AG04450 (cell line): Measurements from ENCODE around the gene GPATCH1. TPM values are rescaled to one million over a fixed set of nuclear protein-coding genes. Genes with fewer than 3 reads are reported as not detected.

ENCODE experiments used
- CTCF ChIA-PET: fragments of 300-600, 350-600 bp; formaldehyde crosslinking; extraction: SDS; loops from one replicate; lab custom pipeline; 2022; ENCODE audit warnings: antibody characterized with exemption, inconsistent platforms; lab: Charles Lee
- POLR2A ChIA-PET: fragments of 350-600 bp; formaldehyde crosslinking; extraction: SDS; loops from one replicate; lab custom pipeline; 2021; ENCODE audit warnings: antibody characterized with exemption, inconsistent platforms; lab: Yijun Ruan, JAX
- DNase-seq: peaks from one replicate; pipeline ENCODE4 v3.0.0-alpha.2; 2011; ENCODE audit warnings: low read depth, low spot score
- H3K27ac ChIP-seq: one replicate; pipeline ENCODE4 v1.5.1; 2012; ENCODE audit warnings: low read depth, low read length, control low read depth
- H3K27me3 ChIP-seq: one replicate; pipeline ENCODE4 v1.6.0; 2012; ENCODE audit warnings: low read length; ENCODE audit not compliant: control insufficient read depth, insufficient read depth
- H3K4me3 ChIP-seq: 2 replicates; pipeline ENCODE4 v1.5.1; 2011; ENCODE audit warnings: mild to moderate bottlenecking, low read depth, low read length, control low read depth
- H3K9me3 ChIP-seq: 2 replicates; pipeline ENCODE4 v1.5.1; 2012; ENCODE audit warnings: low read length; ENCODE audit not compliant: control insufficient read depth, insufficient read depth
- polyA plus RNA-seq: library from polyadenylated mRNA; depleted of rRNA; stranded (reverse); fragments of >200 nt; gene quantifications from 2 replicates; pipeline ENCODE4 v1.2.3, GENCODE V29; 2011
- TF ChIP-seq, protein P1 (sequence below): IDR thresholded peaks from 2 replicates; pipeline ENCODE4 v1.5.1; 2011; ENCODE audit warnings: low read depth, low read length, control low read depth, inconsistent platforms

Gene GPATCH1
- polyA plus RNA-seq, 1 experiment, result 7.9 TPM

DNA sequence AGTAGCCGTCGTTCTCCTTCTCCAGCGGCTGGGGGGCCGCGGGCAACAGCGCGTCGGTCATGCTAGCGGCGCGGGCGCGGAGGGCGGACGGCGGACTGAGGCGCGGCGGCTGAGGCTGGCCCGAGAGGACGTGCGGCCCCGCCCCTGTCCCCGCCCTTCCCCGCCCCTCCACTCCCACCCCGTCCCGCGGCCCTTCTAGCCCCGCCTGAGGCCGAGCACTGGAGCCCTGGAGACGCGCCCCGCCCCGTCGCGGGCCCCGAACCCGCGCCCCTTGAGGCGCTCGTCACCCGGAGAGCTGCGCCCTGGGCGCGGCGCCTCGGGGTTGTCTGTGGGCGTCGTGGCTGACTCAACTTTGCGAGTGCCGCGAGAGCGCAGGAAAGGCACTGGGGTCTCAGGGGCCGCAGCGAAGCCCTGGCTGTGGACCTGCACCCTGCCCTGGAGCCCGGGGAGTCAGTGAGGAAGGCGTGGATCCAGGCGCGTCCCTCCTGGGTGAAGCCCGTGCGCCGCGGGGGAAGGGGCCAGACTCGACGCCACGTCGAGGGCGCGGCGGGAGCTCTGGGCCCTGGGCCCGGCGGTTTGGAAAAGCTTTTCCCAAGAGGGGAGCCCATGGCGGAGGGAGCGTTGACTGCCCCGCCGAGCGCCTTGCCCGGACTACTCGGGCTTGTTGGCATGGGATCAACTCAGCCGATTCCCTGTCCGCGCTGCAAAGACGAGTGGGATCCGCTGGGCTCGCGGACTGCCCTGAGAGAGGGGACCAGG lies 16.0 kb upstream of the GPATCH1 start, which contains the start of gene RHPN2:
RHPN2 (minus strand) TSS at position 97 of the 759 bp plus-strand sequence; CDS start at position 61, 36 bp downstream.
- Histone ChIP-seq H3K27me3 (peaks cover 12% of the 10 kb centered on the region), H3K4me3 (peak within 1 kb of the TSS; percentile 61), H3K9me3 (no peaks in the 10 kb centered on the region; the same call in 1 of the 2 replicates), H3K27ac (no peak within 1 kb of the TSS)
- TF ChIP-seq, protein P1, sequence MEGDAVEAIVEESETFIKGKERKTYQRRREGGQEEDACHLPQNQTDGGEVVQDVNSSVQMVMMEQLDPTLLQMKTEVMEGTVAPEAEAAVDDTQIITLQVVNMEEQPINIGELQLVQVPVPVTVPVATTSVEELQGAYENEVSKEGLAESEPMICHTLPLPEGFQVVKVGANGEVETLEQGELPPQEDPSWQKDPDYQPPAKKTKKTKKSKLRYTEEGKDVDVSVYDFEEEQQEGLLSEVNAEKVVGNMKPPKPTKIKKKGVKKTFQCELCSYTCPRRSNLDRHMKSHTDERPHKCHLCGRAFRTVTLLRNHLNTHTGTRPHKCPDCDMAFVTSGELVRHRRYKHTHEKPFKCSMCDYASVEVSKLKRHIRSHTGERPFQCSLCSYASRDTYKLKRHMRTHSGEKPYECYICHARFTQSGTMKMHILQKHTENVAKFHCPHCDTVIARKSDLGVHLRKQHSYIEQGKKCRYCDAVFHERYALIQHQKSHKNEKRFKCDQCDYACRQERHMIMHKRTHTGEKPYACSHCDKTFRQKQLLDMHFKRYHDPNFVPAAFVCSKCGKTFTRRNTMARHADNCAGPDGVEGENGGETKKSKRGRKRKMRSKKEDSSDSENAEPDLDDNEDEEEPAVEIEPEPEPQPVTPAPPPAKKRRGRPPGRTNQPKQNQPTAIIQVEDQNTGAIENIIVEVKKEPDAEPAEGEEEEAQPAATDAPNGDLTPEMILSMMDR, result no peak
- ChIA-PET POLR2A (interaction anchor here (1.0 kb wide), 1 partner anchor 13 kb away, joined by 8 read pairs; no protein-coding TSS in a partner anchor), CTCF (no interaction called here)
- no peak for DNase-seq

DNA sequence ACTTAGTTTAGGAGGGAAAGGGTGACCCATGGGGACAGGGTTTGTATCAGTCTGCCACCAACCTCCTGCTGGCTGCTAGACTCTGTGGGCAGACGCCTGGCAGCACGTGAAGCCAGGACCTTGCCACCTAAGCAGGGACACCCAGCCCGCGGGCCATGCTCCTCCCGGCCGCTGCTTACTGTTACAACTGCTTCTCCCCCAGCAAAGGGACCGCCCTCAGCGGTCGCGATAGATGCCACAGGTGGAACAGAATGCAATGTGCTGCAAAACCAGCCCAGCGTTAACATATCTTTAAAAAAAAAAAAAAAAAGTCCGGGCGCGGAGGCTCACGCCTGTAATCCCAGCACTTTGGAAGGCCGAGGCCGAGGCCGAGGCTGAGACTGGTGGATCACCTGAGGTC lies 14.4 kb upstream of the GPATCH1 start:
- Histone ChIP-seq H3K9me3 (no peaks in the 10 kb centered on the region; the same call in 1 of the 2 replicates), H3K4me3 (no peak overlapping the region), H3K27me3 (peaks cover 12% of the 10 kb centered on the region), H3K27ac (no peak overlapping the region)
- POLR2A ChIA-PET, result interaction anchor here (0.6 kb wide), 1 partner anchor 14 kb away, joined by 5 read pairs; no protein-coding TSS in a partner anchor
- CTCF ChIA-PET, result interaction anchor here (1.4 kb wide), 1 partner anchor 90 kb away, joined by 4 read pairs; no protein-coding TSS in a partner anchor
- TF ChIP-seq, protein P1, result no peak
- no peak for DNase-seq

DNA sequence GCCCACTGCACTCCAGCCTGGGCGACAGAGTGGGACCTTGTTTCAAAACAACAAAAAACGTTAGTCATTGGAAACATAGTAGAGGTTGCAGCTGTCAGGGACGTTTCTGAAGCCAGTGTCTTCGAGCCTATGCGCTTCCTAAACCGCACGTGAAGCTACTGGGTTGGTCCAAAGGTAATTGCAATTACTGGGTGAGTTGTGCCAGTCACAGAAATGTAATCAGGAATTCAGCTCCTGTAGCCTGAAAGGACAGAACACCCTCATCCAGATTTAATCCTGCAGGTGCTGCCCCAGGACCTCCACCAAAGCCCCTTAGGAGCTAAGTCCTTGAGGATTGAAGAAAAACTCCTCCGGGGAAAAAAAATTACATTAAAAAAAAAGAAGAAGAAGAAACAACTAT lies 13.9 kb upstream of the GPATCH1 start:
- POLR2A ChIA-PET, result no interaction called here

DNA sequence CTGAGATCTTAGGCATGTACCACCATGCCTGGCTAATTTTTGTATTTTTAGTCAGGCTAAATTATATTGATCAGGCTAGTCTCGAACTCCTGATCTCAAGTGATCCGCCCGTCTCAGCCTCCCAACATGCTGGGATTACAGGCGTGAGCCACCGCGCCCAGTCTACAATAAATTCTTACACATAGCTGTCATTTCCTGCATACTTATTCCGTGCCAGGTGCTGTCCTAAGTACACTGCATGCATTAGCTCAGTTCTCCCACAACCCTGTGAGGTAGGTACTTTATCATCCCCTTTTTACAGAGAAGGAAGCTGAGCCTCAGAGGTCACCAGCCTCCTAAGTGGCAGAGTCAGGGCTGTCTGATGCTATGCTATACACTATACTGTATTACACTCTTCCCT lies 9.1 kb upstream of the GPATCH1 start:
- Histone ChIP-seq H3K27ac (no peak overlapping the region), H3K4me3 (no peak overlapping the region), H3K27me3 (no peaks in the 10 kb centered on the region), H3K9me3 (no peaks in the 10 kb centered on the region)
- TF ChIP-seq, protein P1, result no peak
- CTCF ChIA-PET, result no interaction called here
- no peak for DNase-seq
- POLR2A ChIA-PET, result no interaction called here

More for the DNA sequence above, 13.9 kb upstream of the GPATCH1 start:
- DNase-seq, result no peak
- CTCF ChIA-PET, result interaction anchor here (0.6 to 1.4 kb wide), 3 partner anchors 9 to 93 kb away, joined by 3 to 6 read pairs (median 4); no protein-coding TSS in a partner anchor
- peaks cover 12% of the 10 kb centered on the region for H3K27me3 ChIP-seq
- TF ChIP-seq, protein P1, result no peak
- H3K4me3 ChIP-seq, result no peak overlapping the region
- no peak overlapping the region for H3K27ac ChIP-seq
- no peaks in the 10 kb centered on the region; the same call in 1 of the 2 replicates for H3K9me3 ChIP-seq

DNA sequence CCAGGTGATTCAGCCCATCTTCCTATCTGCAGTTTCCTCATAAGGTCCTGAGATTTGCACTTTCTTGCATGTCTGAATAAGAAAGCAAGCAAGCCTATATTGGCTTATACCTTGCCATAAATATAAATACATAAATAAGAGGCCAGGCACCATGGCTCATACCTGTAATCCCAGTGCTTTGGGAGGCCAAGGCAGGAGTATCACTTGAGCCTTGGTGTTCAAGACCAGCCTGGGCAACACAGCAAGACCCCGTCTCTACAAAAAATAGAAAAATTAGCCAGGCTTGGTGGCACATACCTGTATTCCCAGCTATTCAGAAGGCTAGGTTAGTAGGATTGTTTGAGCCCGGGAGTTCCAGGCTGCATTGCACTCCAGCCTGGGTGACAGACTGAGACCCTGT lies 5.5 kb upstream of the GPATCH1 start:
- Histone ChIP-seq H3K27ac (no peak overlapping the region), H3K9me3 (no peaks in the 10 kb centered on the region), H3K27me3 (no peaks in the 10 kb centered on the region), H3K4me3 (no peak overlapping the region)
- TF ChIP-seq, protein P1, result no peak
- no peak for DNase-seq
- ChIA-PET CTCF (interaction anchor here (0.7 to 1.1 kb wide), 2 partner anchors 8 to 100 kb away, joined by 3 to 4 read pairs; no protein-coding TSS in a partner anchor), POLR2A (no interaction called here)
